PC-9 (cell line): ENCODE measurements around the gene LMF1. TPM values are rescaled to one million over a fixed set of nuclear protein-coding genes. Genes with fewer than 3 reads are reported as not detected.

Experiments used
- BruUV-seq: library from RNA; stranded (reverse); fragments of 400-500 nt; replicated peaks from 2 replicates; lab custom pipeline; 2021; lab: Mats Ljungman, UMichigan
- CTCF ChIA-PET: fragments of 300-600 bp; sonication (Branson Sonifier 250); formaldehyde crosslinking; loops from one replicate; lab custom pipeline; 2022; ENCODE audit warnings: antibody characterized with exemption; lab: Charles Lee
- POLR2A ChIA-PET: fragments of 300-600 bp; sonication (Branson Sonifier 250); formaldehyde crosslinking; loops from one replicate; lab custom pipeline; 2022; ENCODE audit warnings: antibody characterized with exemption; ENCODE audit not compliant: unreplicated experiment; lab: Charles Lee
- DNase-seq, 2 experiments: peaks; one replicate each; pipeline versions ENCODE4 v3.0.0 to v3.0.0-alpha.2; 2015 to 2022; ENCODE audit warnings: mixed read lengths in 1 of 2
- H2AFZ ChIP-seq: fragments of 200-600 bp; sonication (generic); 2 replicates; pipeline ENCODE4 v1.8.1; 2017; ENCODE audit warnings: antibody characterized with exemption
- H3F3A ChIP-seq: fragments of 200-600 bp; sonication (generic); 2 replicates; pipeline ENCODE4 v1.8.1; 2017; ENCODE audit warnings: antibody characterized with exemption, mild to moderate bottlenecking, low read depth; ENCODE audit not compliant: insufficient read depth
- H3K27ac ChIP-seq: fragments of 200-600 bp; sonication (generic); 2 replicates; pipeline ENCODE4 v1.6.1; 2016; ENCODE audit warnings: mixed run types
- H3K27me3 ChIP-seq: fragments of 200-600 bp; sonication (generic); 2 replicates; pipeline ENCODE4 v1.6.1; 2016; ENCODE audit warnings: low read depth, mixed run types; ENCODE audit not compliant: insufficient read depth
- H3K36me3 ChIP-seq: fragments of 200-600 bp; sonication (generic); 2 replicates; pipeline ENCODE4 v1.6.1; 2016; ENCODE audit warnings: low read depth, mixed run types
- H3K4me1 ChIP-seq: fragments of 200-600 bp; sonication (generic); replicated peaks from 2 replicates; pipeline ENCODE4 v1.6.1; 2016; ENCODE audit warnings: mixed run types; ENCODE audit not compliant: insufficient read depth
- H3K4me2 ChIP-seq: fragments of 200-600 bp; sonication (generic); 2 replicates; pipeline ENCODE4 v1.6.1; 2017; ENCODE audit warnings: mixed run types
- H3K4me3 ChIP-seq: fragments of 200-600 bp; sonication (generic); 2 replicates; pipeline ENCODE4 v1.6.1; 2016; ENCODE audit warnings: mixed run types
- H3K79me2 ChIP-seq: fragments of 200-600 bp; sonication (generic); 2 replicates; pipeline ENCODE4 v1.6.1; 2017; ENCODE audit warnings: low read depth, mixed run types
- H3K9me2 ChIP-seq: fragments of 200-600 bp; sonication (generic); 2 replicates; pipeline ENCODE4 v1.8.1; 2017; ENCODE audit warnings: mild to moderate bottlenecking; ENCODE audit not compliant: insufficient read depth
- H3K9me3 ChIP-seq: fragments of 200-600 bp; sonication (generic); 2 replicates; pipeline ENCODE4 v1.8.1; 2016; ENCODE audit warnings: low read depth; ENCODE audit not compliant: insufficient read depth
- H4K20me1 ChIP-seq: fragments of 200-600 bp; sonication (generic); 2 replicates; pipeline ENCODE4 v1.8.1; 2017; ENCODE audit not compliant: insufficient read depth
- EZH2 ChIP-seq: fragments of 200-600 bp; sonication (generic); IDR thresholded peaks from 2 replicates; pipeline ENCODE4 v1.8.0; 2017; ENCODE audit warnings: antibody characterized with exemption, low read depth
- intact Hi-C: fragments of 100-400 bp; cut with micrococcal nuclease; formaldehyde crosslinking; loops from one replicate; pipeline ENCODE4 v1.10.0; 2022; ENCODE audit not compliant: unreplicated experiment
- total RNA-seq: library from RNA; stranded (reverse); gene quantifications from 2 replicates; pipeline ENCODE4 v1.2.3, GENCODE V29; 2021
- TF ChIP-seq, protein P1 (sequence below): fragments of 200-600 bp; sonication (generic); conservative IDR thresholded peaks from 2 replicates; pipeline ENCODE4 v1.6.1; 2017; ENCODE audit warnings: mixed run types, antibody characterized with exemption, mild to moderate bottlenecking, moderate library complexity

The LMF1 gene
- total RNA-seq, 1 experiment from 2014 or later: 31.3 TPM

DNA sequence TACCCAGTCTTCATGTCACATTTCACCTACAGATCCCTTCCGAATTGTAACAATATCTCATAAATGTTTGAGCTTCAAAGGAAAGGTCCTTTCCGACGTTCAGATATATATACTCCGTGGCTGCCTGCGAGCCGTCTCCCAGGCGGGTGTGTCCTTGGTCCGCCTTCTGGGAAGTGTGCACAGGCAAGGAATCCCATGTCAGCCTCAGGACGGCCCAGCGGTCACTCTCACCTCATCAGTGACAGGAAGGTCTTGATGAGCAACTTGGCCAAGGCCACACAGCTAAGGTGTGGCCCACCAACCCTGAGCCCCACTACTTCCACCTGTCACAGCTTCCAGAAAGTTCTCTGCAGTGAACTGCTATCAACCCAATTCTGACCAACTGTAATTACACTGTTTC, 4.3 kb downstream of the LMF1 start:
- H3K4me1 ChIP-seq: peaks cover 8% of the 10 kb centered on the region
- H3K4me3 ChIP-seq: no peak overlapping the region
- no peak overlapping the region for H2AFZ ChIP-seq
- CTCF ChIA-PET: no interaction called here
- intact Hi-C loops: no loop called here
- peaks cover 3% of the 10 kb centered on the region; the same call in 1 of the 2 replicates for H3F3A ChIP-seq
- no peaks in the 10 kb centered on the region for H3K36me3 ChIP-seq
- no peak overlapping the region for H3K4me2 ChIP-seq
- no peaks in the 10 kb centered on the region; the same call in 1 of the 2 replicates for H4K20me1 ChIP-seq
- no peak for DNase-seq
- no TSS peak for BruUV-seq
- POLR2A ChIA-PET: no interaction called here
- H3K79me2 ChIP-seq: peaks cover 8% of the 10 kb centered on the region; the same call in 1 of the 2 replicates
- no peak for TF ChIP-seq EZH2
- TF ChIP-seq, protein P1, sequence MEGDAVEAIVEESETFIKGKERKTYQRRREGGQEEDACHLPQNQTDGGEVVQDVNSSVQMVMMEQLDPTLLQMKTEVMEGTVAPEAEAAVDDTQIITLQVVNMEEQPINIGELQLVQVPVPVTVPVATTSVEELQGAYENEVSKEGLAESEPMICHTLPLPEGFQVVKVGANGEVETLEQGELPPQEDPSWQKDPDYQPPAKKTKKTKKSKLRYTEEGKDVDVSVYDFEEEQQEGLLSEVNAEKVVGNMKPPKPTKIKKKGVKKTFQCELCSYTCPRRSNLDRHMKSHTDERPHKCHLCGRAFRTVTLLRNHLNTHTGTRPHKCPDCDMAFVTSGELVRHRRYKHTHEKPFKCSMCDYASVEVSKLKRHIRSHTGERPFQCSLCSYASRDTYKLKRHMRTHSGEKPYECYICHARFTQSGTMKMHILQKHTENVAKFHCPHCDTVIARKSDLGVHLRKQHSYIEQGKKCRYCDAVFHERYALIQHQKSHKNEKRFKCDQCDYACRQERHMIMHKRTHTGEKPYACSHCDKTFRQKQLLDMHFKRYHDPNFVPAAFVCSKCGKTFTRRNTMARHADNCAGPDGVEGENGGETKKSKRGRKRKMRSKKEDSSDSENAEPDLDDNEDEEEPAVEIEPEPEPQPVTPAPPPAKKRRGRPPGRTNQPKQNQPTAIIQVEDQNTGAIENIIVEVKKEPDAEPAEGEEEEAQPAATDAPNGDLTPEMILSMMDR: no peak
- H3K9me2 ChIP-seq: no peaks in the 10 kb centered on the region
- peaks cover 3% of the 10 kb centered on the region; the same call in 1 of the 2 replicates for H3K27me3 ChIP-seq
- H3K9me3 ChIP-seq: no peaks in the 10 kb centered on the region
- no peak overlapping the region for H3K27ac ChIP-seq

DNA sequence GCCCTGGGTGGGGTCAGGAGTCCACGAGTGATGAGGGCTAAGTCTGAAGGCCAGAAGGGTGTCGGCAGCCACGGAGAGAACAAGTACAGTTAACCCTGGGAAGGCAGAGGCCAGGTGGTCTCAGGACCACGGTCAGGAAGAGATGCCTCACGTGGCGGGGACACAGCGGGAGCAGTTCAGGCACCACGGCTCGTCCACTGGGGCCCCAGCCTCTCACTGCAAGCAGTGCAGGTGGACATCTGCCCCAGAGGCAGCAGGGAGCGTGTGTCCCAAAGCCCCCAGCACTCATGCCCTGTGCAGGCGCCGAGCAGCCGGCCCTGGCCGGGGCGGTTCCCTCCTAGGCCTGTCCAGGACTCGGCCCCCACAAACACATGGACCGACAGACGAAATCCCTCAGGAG, 4.7 kb downstream of the LMF1 start:
- Histone ChIP-seq H3K9me3 (no peaks in the 10 kb centered on the region), H3F3A (peaks cover 3% of the 10 kb centered on the region; the same call in 1 of the 2 replicates), H3K4me2 (no peak overlapping the region), H3K4me3 (no peak overlapping the region), H3K36me3 (no peaks in the 10 kb centered on the region), H3K27me3 (no peaks in the 10 kb centered on the region), H3K4me1 (peaks cover 8% of the 10 kb centered on the region), H3K27ac (no peak overlapping the region), H3K79me2 (peaks cover 8% of the 10 kb centered on the region; the same call in 1 of the 2 replicates), H3K9me2 (no peaks in the 10 kb centered on the region), H4K20me1 (no peaks in the 10 kb centered on the region; the same call in 1 of the 2 replicates), H2AFZ (no peak overlapping the region)
- ChIA-PET CTCF (no interaction called here), POLR2A (no interaction called here)
- intact Hi-C loops: no loop called here
- TF ChIP-seq, protein P1: no peak
- no peak for TF ChIP-seq EZH2
- no peak for DNase-seq
- BruUV-seq: no TSS peak

DNA sequence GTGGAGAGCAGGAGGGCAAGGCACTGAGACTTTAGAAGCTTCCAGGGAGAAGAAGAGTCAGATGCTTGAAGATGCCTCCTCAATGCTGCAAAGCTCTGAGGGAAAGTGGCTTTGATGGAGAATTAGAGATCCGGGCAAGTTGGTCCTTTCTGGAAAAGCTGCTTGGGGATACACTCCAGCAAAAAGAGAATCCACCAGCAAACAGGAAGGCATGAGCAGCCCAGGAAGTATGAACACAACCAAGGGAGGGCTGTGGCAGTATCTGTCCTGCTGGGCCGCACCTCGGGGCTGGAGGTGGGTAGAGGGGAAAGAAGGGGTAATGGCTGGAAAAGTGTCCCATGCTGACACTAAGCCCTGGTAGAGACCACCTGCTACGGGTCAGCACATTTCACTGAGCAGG, 5.3 kb downstream of the LMF1 start:
- H3K9me2 ChIP-seq: no peaks in the 10 kb centered on the region
- H3K4me3 ChIP-seq: no peak overlapping the region
- H3K9me3 ChIP-seq: no peaks in the 10 kb centered on the region
- H3K36me3 ChIP-seq: no peaks in the 10 kb centered on the region
- H4K20me1 ChIP-seq: no peaks in the 10 kb centered on the region; the same call in 1 of the 2 replicates
- POLR2A ChIA-PET: no interaction called here
- no peaks in the 10 kb centered on the region for H3K27me3 ChIP-seq
- H3K79me2 ChIP-seq: peaks cover 8% of the 10 kb centered on the region; the same call in 1 of the 2 replicates
- DNase-seq: no peak
- peaks cover 3% of the 10 kb centered on the region; the same call in 1 of the 2 replicates for H3F3A ChIP-seq
- H3K27ac ChIP-seq: no peak overlapping the region
- H3K4me2 ChIP-seq: no peak overlapping the region
- CTCF ChIA-PET: no interaction called here
- intact Hi-C loops: no loop called here
- TF ChIP-seq EZH2: no peak
- TF ChIP-seq, protein P1: no peak
- H2AFZ ChIP-seq: no peak overlapping the region
- BruUV-seq: no TSS peak
- peaks cover 8% of the 10 kb centered on the region for H3K4me1 ChIP-seq
